NCI-H446 (cell line): ENCODE results near the gene IQSEC3.
"Not testable (repeated sequence)": the region's sequence is repeated elsewhere in the genome, so short reads cannot be mapped to it uniquely, and the experiment has no call there.

Experiments
- DNase-seq, 2 experiments: peaks; one replicate each; lab custom pipeline; 2025; lab: John Stamatoyannopoulos, UW

IQSEC3 gene

DNA sequence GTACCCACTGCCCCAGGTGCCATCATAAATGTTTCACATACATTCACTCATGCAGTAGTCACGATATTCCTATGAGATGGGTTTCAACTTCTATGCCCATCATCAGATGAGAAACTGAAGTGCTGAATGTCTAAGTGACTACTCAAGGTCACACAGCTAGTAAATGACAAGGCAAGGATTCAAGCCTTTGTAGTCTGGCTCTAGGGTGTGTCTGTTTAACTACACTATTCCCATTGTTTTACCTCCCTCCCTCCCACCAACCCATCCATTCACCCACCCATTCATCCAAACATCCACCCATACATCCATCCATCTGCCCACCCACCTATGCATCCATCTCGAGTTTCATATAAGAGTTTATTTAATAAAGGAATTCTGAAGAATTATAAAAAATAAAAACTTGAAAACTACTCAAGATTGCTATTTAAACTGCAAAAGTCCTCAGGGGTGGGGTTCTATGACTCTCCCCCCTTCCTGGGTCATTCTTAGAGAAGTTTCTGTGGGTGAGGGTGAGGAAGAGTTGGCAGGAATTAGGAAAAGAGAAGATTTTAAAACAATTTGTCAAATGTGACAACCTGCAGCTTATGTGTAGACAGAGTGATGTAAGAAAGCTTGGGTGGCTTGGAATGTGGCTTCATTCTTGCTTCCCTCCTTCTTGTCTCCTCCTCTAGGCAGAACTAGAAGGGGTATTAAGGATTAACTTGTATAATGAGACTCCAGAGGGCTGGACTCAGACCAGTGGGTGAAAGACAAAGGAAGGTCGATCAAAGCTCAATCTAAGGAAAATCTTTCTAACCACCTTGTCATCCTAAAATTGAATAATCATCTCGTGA is 13.4 kb upstream of the IQSEC3 start:
- not testable (repeated sequence) for DNase-seq

DNA sequence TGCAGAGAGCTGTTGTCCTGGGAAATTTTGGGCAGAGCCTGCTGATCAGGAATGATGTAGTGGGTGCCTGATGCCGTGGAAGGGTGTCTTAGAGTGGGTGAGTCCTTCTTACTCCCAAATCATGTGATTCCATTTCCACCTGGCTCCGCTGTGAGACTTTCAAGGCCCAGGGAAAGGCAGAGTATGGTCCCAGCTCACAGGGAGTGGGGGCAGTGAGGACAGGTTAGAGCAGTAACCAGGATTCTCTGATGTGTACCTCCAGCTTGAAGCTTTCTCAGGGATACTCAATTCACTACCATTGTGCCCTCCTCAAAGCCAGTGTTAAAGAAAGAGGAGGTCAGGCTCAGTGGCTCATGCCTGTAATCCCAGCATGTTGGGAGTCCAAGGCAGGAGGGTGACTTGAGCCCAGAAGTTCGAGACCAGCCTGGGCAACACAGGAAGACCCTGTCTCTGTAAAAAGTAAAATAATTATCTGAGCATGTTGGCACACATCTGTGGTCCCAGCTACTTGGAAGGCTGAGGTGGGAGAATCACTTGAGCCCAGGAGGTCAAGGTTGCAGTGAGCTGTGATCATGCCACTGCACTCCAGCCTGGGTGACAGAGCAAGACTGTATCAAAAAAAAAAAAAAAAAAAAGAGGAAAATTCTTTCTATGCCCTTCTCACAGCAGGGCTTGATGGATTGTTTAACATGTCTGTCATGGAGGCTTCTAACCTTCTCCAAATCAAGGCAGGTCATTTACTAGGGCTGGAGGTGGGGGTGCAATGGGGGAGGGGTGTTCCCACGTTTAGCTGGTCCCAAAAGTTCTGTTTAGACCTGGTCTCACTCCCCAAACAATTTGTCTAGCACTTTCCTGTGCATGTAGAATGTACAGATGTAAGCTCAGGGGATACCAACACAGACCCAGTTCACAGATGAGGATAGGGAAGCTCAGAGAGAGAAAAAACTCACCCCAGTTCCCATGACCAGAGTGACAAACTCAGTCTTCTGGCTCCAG is 12.5 kb upstream of the IQSEC3 start:
- no peak for DNase-seq

DNA sequence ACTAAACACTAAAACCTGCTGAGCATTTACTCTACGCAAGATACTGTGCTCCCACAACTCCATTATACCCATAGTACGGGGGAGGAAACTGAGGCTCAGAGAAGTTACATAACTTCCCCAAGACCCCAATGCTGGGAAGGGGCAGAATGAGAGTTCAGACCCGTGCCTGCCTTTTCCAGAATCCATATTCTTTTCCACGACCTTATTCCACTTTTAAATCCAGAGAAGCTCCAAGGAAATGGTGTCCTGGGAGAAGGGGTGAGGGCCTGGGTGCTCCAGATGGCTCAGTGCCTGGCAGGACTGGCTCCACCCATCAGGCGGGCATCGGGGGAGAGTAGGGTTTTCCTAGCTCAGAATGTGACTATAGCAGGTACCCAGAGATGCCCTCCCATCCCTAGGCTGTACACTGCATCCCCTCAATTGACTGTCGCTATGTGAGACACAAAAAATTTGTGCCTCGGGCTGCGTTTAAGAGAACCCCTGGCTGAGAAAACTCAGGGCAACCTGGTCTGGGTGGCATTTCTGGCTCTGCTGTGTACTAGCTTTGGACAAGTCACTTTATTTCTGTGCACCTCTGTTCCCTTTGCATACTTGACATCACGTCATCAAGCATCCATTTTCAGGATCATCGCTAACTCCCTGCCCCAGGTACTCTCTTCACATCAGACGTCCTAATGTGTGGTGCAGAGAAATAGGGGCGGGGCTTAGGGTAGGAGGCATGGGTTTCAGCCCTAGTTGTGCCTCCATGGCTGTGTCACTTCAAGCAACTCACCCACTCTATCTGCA is 11.6 kb upstream of the IQSEC3 start:
- no peak for DNase-seq

DNA sequence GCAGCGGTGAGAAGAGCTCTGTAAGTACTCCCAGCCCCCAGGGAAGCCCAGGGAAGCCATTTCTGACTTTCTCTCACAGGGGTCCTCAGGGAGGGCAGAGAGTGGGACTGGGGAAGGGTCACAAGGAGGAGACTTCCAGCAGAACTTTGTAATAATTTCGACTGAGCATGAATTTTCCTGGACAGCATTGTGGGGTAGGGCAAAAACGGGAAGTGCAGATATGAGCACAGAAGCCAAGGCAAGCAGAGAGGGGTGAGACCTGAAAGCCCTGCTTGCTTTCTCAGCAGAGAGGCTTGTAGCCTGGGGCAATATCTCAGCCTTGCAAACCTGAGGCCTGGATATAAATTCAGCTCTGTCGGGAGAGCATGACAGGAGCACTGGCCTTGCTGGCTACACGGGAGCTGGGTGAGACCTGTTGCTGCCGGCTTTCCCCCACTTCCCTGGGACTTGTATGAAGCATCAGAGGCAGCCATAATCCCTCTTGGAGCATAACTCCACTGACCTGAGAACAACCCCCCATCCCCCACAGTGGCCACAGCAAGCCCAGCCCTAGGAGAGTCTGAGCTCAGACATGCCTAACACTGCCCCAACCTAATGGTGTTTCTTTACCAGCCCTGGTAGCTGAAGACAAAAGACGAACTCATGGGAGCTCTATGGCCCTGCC is 9.8 kb upstream of the IQSEC3 start:
- no peak for DNase-seq

DNA sequence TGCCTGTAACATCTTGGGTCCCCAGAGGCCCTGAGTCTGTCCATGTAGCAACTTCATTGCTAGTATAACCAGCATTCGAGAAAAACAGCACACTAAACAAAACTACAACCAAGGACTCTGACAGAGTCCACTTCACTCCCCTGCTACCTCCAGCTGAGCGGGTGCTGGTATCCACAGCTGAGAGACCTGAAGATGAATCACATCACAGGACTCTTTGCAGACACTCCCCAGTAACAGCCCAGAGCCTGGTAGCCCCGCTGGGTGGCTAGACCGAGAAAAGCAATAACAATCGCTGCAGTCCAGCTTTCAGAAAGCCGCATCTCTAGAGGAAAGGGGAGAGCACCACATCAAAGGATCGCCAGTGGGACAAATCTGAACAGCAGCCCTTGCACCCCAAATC is 9.0 kb upstream of the IQSEC3 start:
- no peak for DNase-seq

GRCh38 chr12:58832-59231 is 7.7 kb upstream of the IQSEC3 start:
- no peak for DNase-seq

- not testable (repeated sequence) for DNase-seq
Observed at GRCh38 chr12:61845-62244, 4.7 kb upstream of the IQSEC3 start.

GRCh38 chr12:65491-66063 is 990 bp upstream of the IQSEC3 start:
- not testable (repeated sequence) for DNase-seq

- not testable (repeated sequence) for DNase-seq
Observed at GRCh38 chr12:66782-67504, 376 bp downstream of the IQSEC3 start.

- DNase-seq = not testable (repeated sequence)
Observed at GRCh38 chr12:69677-70076, 3.1 kb downstream of the IQSEC3 start.

DNA sequence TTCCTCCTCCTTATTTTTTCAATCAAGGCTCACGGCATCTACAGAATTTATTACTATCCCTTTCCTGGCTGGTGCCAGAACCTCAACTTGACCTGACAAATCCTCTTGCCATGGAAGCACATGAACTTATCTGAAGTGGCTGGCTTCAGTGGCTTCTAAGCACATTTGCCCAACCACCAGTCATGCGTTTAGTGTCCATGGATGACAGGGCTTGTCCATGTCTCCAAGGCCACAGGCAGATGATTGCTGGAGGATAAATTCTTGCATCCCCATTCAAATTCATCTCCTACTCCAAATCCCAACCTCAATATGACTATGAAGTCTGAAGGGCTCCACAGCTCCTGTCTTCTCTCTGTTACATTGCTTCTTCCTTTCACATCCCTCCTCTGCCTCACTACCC is 4.0 kb downstream of the IQSEC3 start:
- DNase-seq = not testable (repeated sequence)

- not testable (repeated sequence) for DNase-seq
Observed at GRCh38 chr12:72018-72417, 5.5 kb downstream of the IQSEC3 start.

DNA sequence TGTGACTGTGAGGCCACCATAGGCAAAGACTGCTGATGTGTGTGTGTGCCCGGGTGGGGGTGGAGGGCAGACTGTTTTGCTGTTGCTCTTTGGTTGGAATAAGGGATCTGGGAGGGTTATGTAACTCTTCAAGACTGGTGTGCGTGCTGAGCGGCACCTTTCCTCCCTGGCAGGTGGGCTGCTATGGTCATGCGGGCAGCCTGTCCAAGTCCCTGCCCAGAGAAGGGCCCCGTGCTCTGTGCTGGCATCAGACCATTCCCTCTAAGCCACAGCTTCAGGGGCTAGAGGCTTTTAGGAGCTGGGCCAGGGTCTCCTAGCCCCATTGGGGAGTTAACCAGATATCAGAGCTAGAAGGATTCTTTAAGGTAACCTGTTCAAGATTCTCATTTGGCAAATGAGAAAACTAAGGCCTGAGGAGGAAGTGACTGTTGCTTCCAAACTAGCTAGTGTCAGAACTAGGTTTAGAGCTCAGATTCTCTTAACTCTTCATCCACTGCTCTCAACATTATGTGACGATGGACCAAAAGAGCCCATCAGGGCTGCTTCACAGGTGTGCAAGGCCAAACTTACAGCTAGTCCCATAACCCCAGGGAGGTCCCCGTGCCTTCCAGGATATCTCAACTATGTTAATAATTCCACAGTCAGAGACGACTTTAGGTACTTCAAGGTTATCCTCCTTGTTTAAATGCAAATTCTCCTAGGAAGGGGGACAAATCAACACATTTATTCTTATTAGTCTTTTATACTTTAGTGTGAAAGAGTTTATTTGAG is 8.0 kb downstream of the IQSEC3 start:
- not testable (repeated sequence) for DNase-seq

DNA sequence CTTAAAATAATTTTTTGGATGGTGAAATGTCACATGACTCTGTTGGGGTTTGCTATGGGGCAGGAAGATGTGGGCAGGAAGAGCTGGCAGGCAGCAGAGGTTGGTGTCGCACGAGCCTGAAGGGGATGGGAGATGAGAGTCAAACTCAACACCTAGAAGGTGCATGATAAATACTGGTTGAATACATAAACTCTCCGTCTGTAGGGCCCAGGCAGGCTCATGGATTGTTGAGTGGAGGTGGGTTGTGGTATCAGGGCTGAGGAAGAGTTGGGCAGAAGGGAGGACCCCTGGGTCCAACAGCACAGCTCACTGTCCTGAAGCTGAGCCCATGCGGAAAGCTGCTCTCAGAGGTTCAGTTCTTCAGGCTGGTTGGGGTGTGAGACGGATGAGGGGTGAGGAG is 9.0 kb downstream of the IQSEC3 start:
- not testable (repeated sequence) for DNase-seq

GRCh38 chr12:76102-76501 is 9.5 kb downstream of the IQSEC3 start:
- DNase-seq = not testable (repeated sequence)

GRCh38 chr12:76551-76950 is 10.0 kb downstream of the IQSEC3 start:
- DNase-seq = not testable (repeated sequence)

DNA sequence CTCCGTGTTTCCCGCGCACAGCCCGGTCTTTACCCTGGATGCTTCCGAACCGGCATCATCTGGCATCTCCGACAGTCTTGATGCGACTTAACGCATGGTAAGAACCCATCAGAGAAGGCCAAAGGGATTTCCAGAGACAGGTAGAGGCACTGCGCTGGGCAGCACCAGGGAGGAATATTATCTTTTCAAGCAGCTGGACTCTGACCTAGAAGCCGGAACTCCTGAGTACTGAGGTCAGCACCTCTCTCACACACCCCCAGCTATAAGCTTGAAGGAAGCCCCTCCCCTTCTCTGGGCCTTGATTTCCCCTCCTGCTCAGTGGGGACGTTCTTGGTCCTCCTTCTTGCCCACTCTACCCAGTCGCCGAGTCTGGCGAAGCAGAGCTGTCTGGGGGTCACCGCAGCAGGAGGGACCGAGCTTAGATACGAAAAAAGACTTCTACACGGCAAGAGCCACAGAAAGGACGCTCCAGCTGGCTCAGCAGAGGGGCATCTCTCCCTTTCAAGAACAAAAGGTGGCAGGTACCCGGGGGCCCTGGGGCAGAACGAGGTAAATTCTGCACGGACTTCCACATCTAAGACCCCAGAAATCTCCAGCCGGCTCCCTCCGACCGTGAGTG is 10.6 kb downstream of the IQSEC3 start:
- DNase-seq = not testable (repeated sequence)

- DNase-seq = not testable (repeated sequence)
Observed at GRCh38 chr12:77769-78383, 11.3 kb downstream of the IQSEC3 start.

- no peak for DNase-seq
Observed at GRCh38 chr12:78981-79380, 12.4 kb downstream of the IQSEC3 start.
